ENCODE results near the gene PPP1R12B.
"Not testable (repeated sequence)": the region's sequence is repeated elsewhere in the genome, so short reads cannot be mapped to it uniquely, and the experiment has no call there.

Gene PPP1R12B

GRCh38 chr1:202456372-202457169, 108.1 kb downstream of the PPP1R12B start:
- DNase-seq = not testable (repeated sequence)

GRCh38 chr1:202458651-202459050, 110.2 kb downstream of the PPP1R12B start:
- DNase-seq = not testable (repeated sequence)

- DNase-seq = not testable (repeated sequence)
Measured at GRCh38 chr1:202459470-202460142, 111.1 kb downstream of the PPP1R12B start.

GRCh38 chr1:202460143-202460495, 111.6 kb downstream of the PPP1R12B start:
- not testable (repeated sequence) for DNase-seq

DNA sequence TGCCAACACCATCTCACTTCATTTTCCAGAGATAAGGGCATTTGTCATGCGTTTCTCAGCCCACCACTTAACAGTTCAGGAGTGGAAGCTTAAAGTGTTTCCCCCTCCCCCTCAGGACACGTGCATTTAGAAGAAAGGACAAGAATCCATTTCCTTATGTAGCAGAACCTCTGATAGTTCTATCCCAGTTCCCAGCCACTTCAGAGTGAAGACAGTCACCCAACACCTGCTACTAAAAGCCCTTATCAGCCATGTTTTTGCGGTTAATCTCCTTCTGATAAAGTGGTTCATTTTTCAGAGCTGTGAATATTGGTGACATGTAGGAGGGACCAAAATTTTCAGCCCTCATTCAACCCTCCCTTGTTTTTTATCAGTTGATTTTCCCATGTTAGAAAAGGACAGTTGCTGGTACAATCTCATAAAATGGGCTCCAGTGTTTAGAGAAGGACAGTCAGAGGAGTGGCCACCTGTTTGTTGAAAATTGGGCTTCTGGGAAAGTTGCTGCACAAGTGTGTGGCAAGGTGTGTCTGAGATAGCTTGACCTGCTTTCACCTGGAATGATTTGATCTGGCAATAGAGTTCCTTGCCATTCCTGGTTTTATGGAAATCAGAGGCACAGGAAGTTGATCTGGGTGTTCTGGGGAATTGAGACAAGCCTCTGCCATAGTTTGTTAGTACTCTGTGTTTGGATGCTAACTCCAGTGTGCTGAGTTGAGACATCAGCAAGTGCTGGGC, 114.0 kb downstream of the PPP1R12B start:
- DNase-seq = no peak

- DNase-seq = not testable (repeated sequence)
Measured at GRCh38 chr1:202464153-202464742, 115.7 kb downstream of the PPP1R12B start.

GRCh38 chr1:202465644-202466270, 117.3 kb downstream of the PPP1R12B start:
- not testable (repeated sequence) for DNase-seq

- DNase-seq = not testable (repeated sequence)
Measured at GRCh38 chr1:202466339-202466738, 117.8 kb downstream of the PPP1R12B start.

DNA sequence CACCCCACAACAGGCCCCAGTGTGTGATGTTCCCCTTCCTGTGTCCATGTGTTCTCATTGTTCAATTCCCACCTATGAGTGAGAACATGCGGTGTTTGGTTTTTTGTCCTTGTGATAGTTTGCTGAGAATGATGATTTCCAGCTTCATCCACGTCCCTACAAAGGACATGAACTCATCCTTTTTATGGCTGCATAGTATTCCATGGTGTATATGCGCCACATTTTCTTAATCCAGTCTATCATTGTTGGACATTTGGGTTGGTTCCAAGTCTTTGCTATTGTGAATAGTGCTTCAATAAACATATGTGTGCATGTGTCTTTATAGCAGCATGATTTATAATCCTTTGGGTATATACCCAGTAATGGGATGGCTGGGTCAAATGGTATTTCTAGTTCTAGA, 118.9 kb downstream of the PPP1R12B start:
- DNase-seq = not testable (repeated sequence)

GRCh38 chr1:202468695-202469094, 120.2 kb downstream of the PPP1R12B start:
- DNase-seq = not testable (repeated sequence)

DNA sequence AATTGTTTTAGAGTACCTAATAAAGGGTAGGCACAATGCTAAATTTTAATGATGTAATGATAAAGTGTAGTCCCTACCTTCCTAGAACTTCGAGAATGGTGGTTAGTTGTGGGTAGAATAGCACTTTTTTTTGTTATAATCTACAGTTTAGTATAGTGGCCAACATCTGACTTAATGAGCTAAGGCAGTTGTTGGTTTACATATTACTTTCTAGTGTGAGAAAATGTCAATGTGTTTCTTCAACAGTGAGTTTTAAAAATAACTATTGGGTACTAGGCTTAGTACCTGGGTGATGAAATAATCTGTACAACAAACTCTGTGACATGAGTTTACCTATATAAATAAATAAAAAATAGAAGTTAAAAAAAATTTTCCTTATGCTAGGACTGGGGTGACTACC, 120.6 kb downstream of the PPP1R12B start:
- DNase-seq = not testable (repeated sequence)

GRCh38 chr1:202471246-202471645, 122.7 kb downstream of the PPP1R12B start:
- no peak for DNase-seq

DNA sequence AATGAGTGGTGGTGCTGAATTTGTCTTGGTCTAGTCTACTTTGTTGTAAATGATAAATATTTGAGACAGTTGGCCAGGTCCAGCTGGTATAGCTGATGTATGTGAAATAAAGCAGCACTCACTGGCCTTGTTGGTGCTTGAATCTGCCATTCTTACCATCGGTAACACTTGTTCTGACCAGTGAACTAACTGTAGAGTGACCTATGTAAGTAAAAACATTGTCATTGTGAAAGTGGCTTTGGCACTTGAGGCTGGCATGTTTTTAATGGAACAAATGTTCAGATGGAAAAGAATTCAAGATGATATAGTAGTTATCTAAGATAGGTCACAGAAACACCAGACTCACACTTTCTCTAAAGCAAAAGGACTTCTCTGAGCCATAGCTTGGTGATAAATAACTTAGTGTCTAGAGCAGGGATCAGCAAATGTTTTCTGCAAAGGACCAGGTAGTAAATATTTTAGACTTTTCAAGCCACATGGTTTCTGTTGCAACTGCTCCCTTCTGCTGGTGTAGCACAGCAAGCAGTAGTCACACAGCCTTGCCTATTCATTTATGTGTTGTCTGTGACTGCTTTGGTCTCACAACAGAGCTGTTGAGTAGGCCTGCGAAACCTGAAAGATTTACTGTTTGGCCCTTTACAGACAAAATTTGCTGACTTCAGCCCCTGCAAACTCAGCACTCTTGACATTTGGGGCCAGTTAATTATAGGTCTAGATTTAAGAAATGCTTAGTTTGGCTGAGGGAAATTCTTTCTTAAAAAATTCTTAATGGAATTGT, 124.0 kb downstream of the PPP1R12B start:
- DNase-seq = not testable (repeated sequence)

DNA sequence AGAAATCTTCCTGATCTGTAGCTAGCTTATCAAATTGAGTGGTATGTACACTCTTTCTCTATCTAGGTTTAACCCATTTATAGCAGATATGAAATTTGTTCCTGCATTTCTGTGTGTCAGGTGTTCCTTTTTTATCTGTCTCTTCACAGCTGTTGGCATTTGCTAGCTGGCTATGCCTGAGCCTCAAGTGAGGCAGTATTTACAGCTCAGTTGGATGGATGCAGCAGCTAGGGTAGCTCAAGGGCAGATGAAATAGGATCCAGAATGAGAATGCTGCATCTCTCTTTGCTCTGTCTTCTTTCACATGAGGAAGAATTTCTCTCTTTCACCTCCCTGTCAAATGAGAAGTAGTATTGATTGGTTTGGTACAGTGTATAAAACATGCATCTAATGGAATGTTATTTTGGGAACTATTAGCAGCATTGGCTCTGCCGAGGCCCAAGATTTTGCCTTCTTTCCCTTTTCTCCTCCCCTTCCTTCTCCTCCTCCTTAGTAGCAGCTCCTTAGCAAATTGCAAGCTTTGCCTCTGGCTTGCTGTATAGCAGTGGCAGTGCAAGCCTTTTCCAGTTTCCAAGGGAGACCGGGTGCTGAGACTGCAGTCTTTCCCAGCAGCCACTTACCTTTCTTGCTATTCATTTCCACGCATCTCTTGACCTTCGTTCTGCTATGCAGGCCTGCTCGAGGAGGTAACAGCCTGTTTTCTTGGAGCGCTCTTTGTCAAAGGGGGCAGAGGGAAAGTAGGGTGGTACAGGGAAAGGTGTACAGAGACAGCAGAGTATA, 125.0 kb downstream of the PPP1R12B start:
- DNase-seq = not testable (repeated sequence)

DNA sequence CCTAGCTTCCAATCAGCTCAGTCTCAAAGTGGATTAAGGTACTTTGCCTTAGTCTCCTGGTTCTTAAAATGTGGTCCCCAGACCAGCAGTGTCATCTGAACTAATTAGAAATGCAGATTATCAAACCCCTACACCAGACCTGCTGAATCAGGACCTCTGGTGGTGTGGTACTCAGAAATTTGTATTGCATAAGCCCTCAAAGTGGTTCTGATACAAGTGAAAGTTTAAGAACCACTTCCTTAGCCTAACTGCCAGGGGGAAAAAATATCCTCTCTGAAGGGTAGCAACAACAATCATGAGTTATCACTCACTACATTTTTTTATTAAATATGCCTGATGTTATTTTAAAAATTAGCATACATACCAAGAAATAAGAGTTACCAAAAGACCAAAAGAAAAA, 131.2 kb downstream of the PPP1R12B start:
- not testable (repeated sequence) for DNase-seq

- not testable (repeated sequence) for DNase-seq
Measured at GRCh38 chr1:202480640-202481039, 132.1 kb downstream of the PPP1R12B start.

GRCh38 chr1:202483362-202483761, 134.9 kb downstream of the PPP1R12B start:
- DNase-seq = not testable (repeated sequence)

DNA sequence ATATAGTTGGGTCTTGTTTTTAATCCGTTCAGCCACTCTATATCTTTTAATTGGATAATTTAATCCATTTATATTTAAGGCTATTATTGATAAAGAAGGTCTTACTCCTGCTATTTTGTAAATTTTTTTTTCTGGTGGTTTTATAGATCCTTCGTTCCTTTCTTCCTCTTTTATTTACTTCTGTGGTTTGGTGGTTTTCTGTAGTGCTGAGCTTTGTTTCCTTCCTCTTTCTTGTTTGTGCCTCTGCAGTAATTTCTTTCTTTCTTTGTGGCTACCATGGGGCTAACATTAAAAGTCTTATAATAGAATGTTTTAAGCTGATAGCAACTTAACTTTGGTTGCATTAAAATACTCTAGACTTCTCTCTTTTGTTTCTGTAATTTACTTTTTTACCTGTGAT, 135.5 kb downstream of the PPP1R12B start:
- not testable (repeated sequence) for DNase-seq

DNA sequence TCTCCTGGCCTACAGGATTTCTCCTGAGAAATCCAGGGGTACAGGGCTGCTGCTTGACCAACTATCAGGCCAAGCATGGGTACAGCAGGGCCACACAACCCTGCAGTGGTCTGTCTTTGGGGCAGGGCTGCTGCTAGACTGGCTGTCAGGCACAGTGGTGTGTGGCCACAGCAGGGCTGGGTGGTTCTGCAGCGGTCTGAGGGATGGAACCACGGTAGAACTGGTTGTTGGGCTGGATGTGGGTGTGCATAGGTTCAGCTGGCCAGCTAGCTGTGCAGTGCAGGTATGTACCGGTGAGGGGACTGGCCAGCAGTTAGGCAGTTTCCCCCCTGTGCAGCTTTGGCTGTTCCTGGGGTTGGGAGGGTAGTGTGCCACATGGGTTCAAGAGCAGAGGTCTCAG, 136.3 kb downstream of the PPP1R12B start:
- not testable (repeated sequence) for DNase-seq

GRCh38 chr1:202488178-202488649, 139.7 kb downstream of the PPP1R12B start:
- not testable (repeated sequence) for DNase-seq

GRCh38 chr1:202489101-202489500, 140.6 kb downstream of the PPP1R12B start:
- not testable (repeated sequence) for DNase-seq
